GM12878 (cell line): ENCODE results near the gene ETNPPL. TPM values are rescaled to one million over a fixed set of nuclear protein-coding genes. Genes with fewer than 3 reads are reported as not detected.

Experiments
- ATAC-seq: fragments of 200-7000 bp; cut with Tn5 transposase; 3 replicates; pipeline ENCODE4 v1.9.1; 2020; ENCODE audit warnings: mild to moderate bottlenecking, moderate library complexity
- BruUV-seq: library from RNA; stranded (reverse); fragments of 400-500 nt; replicated peaks from 2 replicates; lab custom pipeline; 2021; lab: Mats Ljungman, UMichigan
- CTCF ChIA-PET: fragments of 300-600 bp; sonication (Branson Sonifier 250); formaldehyde crosslinking; extraction: SDS; loops from one replicate; lab custom pipeline; 2021; ENCODE audit warnings: inconsistent platforms; lab: Yijun Ruan, JAX
- POLR2A ChIA-PET: fragments of 350-600 bp; formaldehyde crosslinking; extraction: SDS; loops from one replicate; lab custom pipeline; 2021; ENCODE audit warnings: inconsistent platforms; lab: Charles Lee
- RAD21 ChIA-PET: fragments of 300-600 bp; sonication (Branson Sonifier 250); formaldehyde crosslinking; loops from one replicate; lab custom pipeline; 2023; ENCODE audit warnings: antibody characterized with exemption; ENCODE audit not compliant: unreplicated experiment; lab: Charles Lee
- SMC1A ChIA-PET: fragments of 300-600 bp; sonication (Branson Sonifier 250); formaldehyde crosslinking; loops from one replicate; lab custom pipeline; 2023; ENCODE audit not compliant: unreplicated experiment, uncharacterized antibody; lab: Charles Lee
- DNase-seq: peaks from one replicate; pipeline ENCODE4 v3.0.0-alpha.2; 2011; ENCODE audit warnings: low read depth, low spot score
- FAIRE-seq: peaks from 3 replicates; lab custom pipeline; 2011; peaks lifted over from hg19 to GRCh38; lab: Jason Lieb, UNC
- H2AFZ ChIP-seq: 2 replicates; pipeline ENCODE4 v1.6.0; 2011; ENCODE audit warnings: low read depth, low read length, control low read depth; ENCODE audit not compliant: control insufficient read depth
- H3K27ac ChIP-seq: 2 replicates; pipeline ENCODE4 v1.5.1; 2011; ENCODE audit warnings: control low read depth; ENCODE audit not compliant: control insufficient read depth, insufficient read depth
- H3K27me3 ChIP-seq, 2 experiments: replicated peaks in 1 of 2; 2 replicates each; pipeline versions ENCODE4 v1.6.0 to v1.6.1; 2011; ENCODE audit warnings: low read length in 1 of 2; ENCODE audit not compliant: control insufficient read depth in 2 of 2, insufficient read depth in 2 of 2
- H3K36me3 ChIP-seq, 2 experiments: 2 replicates each; pipeline ENCODE4 v1.5.1; 2011; ENCODE audit warnings: low read length in 1 of 2; ENCODE audit not compliant: control insufficient read depth in 2 of 2, insufficient read depth in 2 of 2
- H3K4me1 ChIP-seq: 2 replicates; pipeline ENCODE4 v1.6.1; 2011; ENCODE audit warnings: mild to moderate bottlenecking, low read length, moderate library complexity, mixed read lengths; ENCODE audit not compliant: control insufficient read depth, insufficient read depth
- H3K4me2 ChIP-seq: 2 replicates; pipeline ENCODE4 v1.6.0; 2011; ENCODE audit warnings: control low read depth; ENCODE audit not compliant: control insufficient read depth, insufficient read depth
- H3K4me3 ChIP-seq: fragments of 200-600 bp; sonication (generic); 2 replicates; pipeline ENCODE4 v1.5.1; 2016
- H3K79me2 ChIP-seq: 2 replicates; pipeline ENCODE4 v1.6.0; 2011; ENCODE audit warnings: low read length; ENCODE audit not compliant: control insufficient read depth, insufficient read depth
- H3K9ac ChIP-seq: 2 replicates; pipeline ENCODE4 v1.8.0; 2011; ENCODE audit warnings: low read length, control low read depth, mixed read lengths; ENCODE audit not compliant: control insufficient read depth, insufficient read depth
- H3K9me3 ChIP-seq: replicated peaks from 3 replicates; pipeline ENCODE4 v1.5.1; 2011; ENCODE audit warnings: mild to moderate bottlenecking, low read length; ENCODE audit not compliant: control insufficient read depth, insufficient read depth
- H4K20me1 ChIP-seq: 2 replicates; pipeline ENCODE4 v1.6.0; 2011; ENCODE audit not compliant: control insufficient read depth, insufficient read depth
- ATF3 ChIP-seq: IDR thresholded peaks from 2 replicates; pipeline ENCODE4 v1.6.1; 2011; ENCODE audit warnings: low read depth, mild to moderate bottlenecking, low read length, moderate library complexity, borderline replicate concordance; ENCODE audit errors: extremely low read depth
- BHLHE40 ChIP-seq, 2 experiments: fragments of 450-650 bp in 1 of 2; IDR thresholded peaks; 2 replicates each; pipeline ENCODE4 v1.6.1; 2011 to 2017; ENCODE audit warnings: low read depth in 2 of 2, borderline replicate concordance in 1 of 2, improper control_type of control experiment in 1 of 2, low read length in 1 of 2, mild to moderate bottlenecking in 1 of 2
- CTCF ChIP-seq, 3 experiments: IDR thresholded peaks in 2 of 3; conservative IDR thresholded peaks in 1 of 3; 2 replicates each; pipeline ENCODE4 v1.5.1; 2011; ENCODE audit warnings: low read depth in 3 of 3, low read length in 3 of 3, mild to moderate bottlenecking in 3 of 3, control low read depth in 2 of 3, moderate library complexity in 2 of 3, inconsistent platforms in 1 of 3, mixed read lengths in 1 of 3; ENCODE audit not compliant: control insufficient read depth in 2 of 3, insufficient read depth in 1 of 3; ENCODE audit errors: extremely low read depth in 1 of 3
- EP300 ChIP-seq, 2 experiments: fragments of 150-350 bp in 1 of 2; IDR thresholded peaks; 2 replicates each; pipeline ENCODE4 v1.6.1; 2011 to 2012; ENCODE audit warnings: low read depth in 2 of 2, low read length in 2 of 2, borderline replicate concordance in 1 of 2, improper control_type of control experiment in 1 of 2, inconsistent platforms in 1 of 2; ENCODE audit not compliant: control insufficient read depth in 1 of 2
- ETV6 ChIP-seq, 2 experiments: fragments of 450-650 bp in 1 of 2; IDR thresholded peaks in 1 of 2; conservative IDR thresholded peaks in 1 of 2; 2 replicates each; pipeline ENCODE4 v1.6.1; 2014; ENCODE audit warnings: antibody characterized with exemption in 1 of 2, borderline replicate concordance in 1 of 2, low read depth in 1 of 2, mild to moderate bottlenecking in 1 of 2, moderate library complexity in 1 of 2
- EZH2 ChIP-seq: IDR thresholded peaks from 2 replicates; pipeline ENCODE4 v1.6.1; 2012; ENCODE audit warnings: low read depth, mild to moderate bottlenecking, control low read depth, inconsistent platforms, low read length, borderline replicate concordance; ENCODE audit not compliant: control insufficient read depth
- IKZF1 ChIP-seq: fragments of 450-650 bp; conservative IDR thresholded peaks from 2 replicates; pipeline ENCODE4 v1.6.1; 2017; ENCODE audit warnings: antibody characterized with exemption, mild to moderate bottlenecking
- NFIC ChIP-seq: IDR thresholded peaks from 2 replicates; pipeline ENCODE4 v1.6.1; 2012; ENCODE audit warnings: low read depth, mild to moderate bottlenecking, inconsistent platforms, low read length, moderate library complexity
- RFX5 ChIP-seq: IDR thresholded peaks from 2 replicates; pipeline ENCODE4 v1.6.1; 2011; ENCODE audit warnings: low read depth, low read length, improper control_type of control experiment
- SUPT20H ChIP-seq: IDR thresholded peaks from 2 replicates; pipeline ENCODE4 v1.6.1; 2011; ENCODE audit warnings: low read depth, mild to moderate bottlenecking, low read length, moderate library complexity, borderline replicate concordance; ENCODE audit not compliant: control insufficient read depth
- WGBS: methylation state at CpG from one replicate; pipeline ENCODE4 v1.1.6; 2016; ENCODE audit warnings: low lambda C conversion rate; ENCODE audit not compliant: insufficient replicate concordance, insufficient coverage; ENCODE audit errors: missing lambda C conversion rate; 5-methylcytosine and 5-hydroxymethylcytosine counted together
- in situ Hi-C: fragments of 300-500 bp; cut with MboI; formaldehyde crosslinking; loops from 9 replicates; pipeline ENCODE4 v1.14.3; 2018; ENCODE audit warnings: mixed read lengths
- intact Hi-C: fragments of 100-400 bp; cut with micrococcal nuclease; formaldehyde crosslinking; loops from one replicate; pipeline ENCODE4 v1.14.2; 2022; ENCODE audit not compliant: unreplicated experiment
- polyA plus RNA-seq, 11 experiments: library from polyadenylated mRNA; depleted of rRNA in 4 of 11; unstranded in 6 of 11; stranded (reverse) in 5 of 11; fragments of >200 nt; fragmentation: Nextera tagmentation in 4 of 11; fragmentation: Illumina TruSeq in 1 of 11; extraction: Ambion mirVana in 4 of 11; extraction: Trizol in 1 of 11; gene quantifications; 1 replicate in 1 of 11; 2 replicates in 10 of 11; pipeline versions ENCODE4 v1.2.1 to v1.2.3, GENCODE V29; 2011 to 2016; ENCODE audit warnings: inconsistent platforms in 2 of 11, missing spikeins in 2 of 11, low read depth in 1 of 11
- total RNA-seq, 4 experiments: library from RNA; depleted of rRNA in 3 of 4; stranded (reverse); fragments of >200 nt in 3 of 4; fragmentation: Illumina TruSeq in 1 of 4; extraction: Trizol in 1 of 4; gene quantifications; 2 replicates each; pipeline versions ENCODE4 v1.2.1 to v1.2.3, GENCODE V29; 2013 to 2021

The ETNPPL gene
- total and polyA plus RNA-seq, 10 of the 15 experiments (the other 5 are each of a cell fraction or from before 2014, with no cell fraction given), result not detected

- TF ChIP-seq ETV6 (conservative IDR thresholded peaks at IDR 0.05 in 1 of 2, IDR thresholded peaks at IDR 0.05 in 1 of 2; ENCODE audit: borderline replicate concordance in 1 of 2, low read depth in 1 of 2), result no peak
- TF ChIP-seq, all 136 proteins: peak for 0
Measured at GRCh38 chr4:108744307-108744706, 18.5 kb downstream of the ETNPPL start (continued).

GRCh38 chr4:108742451-108743420 is 20.1 kb downstream of the ETNPPL start:
- H2AFZ ChIP-seq, result no peak overlapping the region
- no peak overlapping the region for H3K27ac ChIP-seq
- ChIA-PET CTCF (no interaction called here), RAD21 (no interaction called here), POLR2A (no interaction called here), SMC1A (no interaction called here)
- no peaks in the 10 kb centered on the region for H3K36me3 ChIP-seq
- intact Hi-C loops, result no loop called here
- H3K4me1 ChIP-seq, result no peaks in the 10 kb centered on the region
- H3K9me3 ChIP-seq, result no peaks in the 10 kb centered on the region
- BruUV-seq, result no TSS peak
- no peaks in the 10 kb centered on the region for H3K27me3 ChIP-seq
- H4K20me1 ChIP-seq, result no peaks in the 10 kb centered on the region
- no peak for FAIRE-seq
- in situ Hi-C loops, result no loop called here
- WGBS, result 59% methylated on average over 13 of the region's 13 CpGs
- H3K9ac ChIP-seq, result no peak overlapping the region
- ATAC-seq, result no peak
- no peaks in the 10 kb centered on the region for H3K79me2 ChIP-seq
- no peak for DNase-seq
- no peak overlapping the region for H3K4me3 ChIP-seq
- no peak for TF ChIP-seq IKZF1
- no peak for TF ChIP-seq ETV6 (conservative IDR thresholded peaks at IDR 0.05 in 1 of 2, IDR thresholded peaks at IDR 0.05 in 1 of 2; ENCODE audit: borderline replicate concordance in 1 of 2, low read depth in 1 of 2)
- no peak for TF ChIP-seq CTCF (IDR thresholded peaks at IDR 0.05 in 2 of 3, conservative IDR thresholded peaks at IDR 0.05 in 1 of 3; ENCODE audit: control insufficient read depth in 2 of 3, extremely low read depth in 1 of 3, insufficient read depth in 1 of 3, low read depth in 3 of 3, low read length in 3 of 3)
- TF ChIP-seq BHLHE40 (IDR thresholded peaks at IDR 0.05; ENCODE audit: borderline replicate concordance in 1 of 2, low read depth in 2 of 2, low read length in 1 of 2), result no peak
- TF ChIP-seq RFX5, result no peak
- TF ChIP-seq EZH2, result no peak
- no peak for TF ChIP-seq NFIC
- no peak for TF ChIP-seq ATF3
- no peak for TF ChIP-seq SUPT20H
- no peak for TF ChIP-seq EP300 (IDR thresholded peaks at IDR 0.05; ENCODE audit: borderline replicate concordance in 1 of 2, control insufficient read depth in 1 of 2, low read depth in 2 of 2, low read length in 2 of 2)
- H3K4me2 ChIP-seq, result no peak overlapping the region
